HEK293 (cell line): ENCODE data around the gene KRTAP5-5.

Experiments used
- CTCF ChIA-PET: fragments of 350-600 bp; formaldehyde crosslinking; extraction: SDS; loops from one replicate; lab custom pipeline; 2021; ENCODE audit warnings: antibody characterized with exemption; lab: Yijun Ruan, JAX
- POLR2A ChIA-PET: fragments of 300-600 bp; formaldehyde crosslinking; extraction: SDS; loops from one replicate; lab custom pipeline; 2020; ENCODE audit warnings: antibody characterized with exemption, inconsistent platforms; lab: Yijun Ruan, JAX
- H3K27ac ChIP-seq: fragments of 200-500 bp; sonication (Bioruptor generic); 2 replicates; pipeline ENCODE4 v1.5.1; 2014; ENCODE audit warnings: low read depth, low read length, control low read depth, inconsistent platforms; ENCODE audit errors: extremely low read depth
- H3K36me3 ChIP-seq, 2 experiments: fragments of 200-500 bp in 1 of 2; sonication (Bioruptor generic) in 1 of 2; 1 replicate in 1 of 2; 2 replicates in 1 of 2; pipeline ENCODE4 v1.5.1; 2014 to 2017; ENCODE audit warnings: inconsistent platforms in 2 of 2, low read length in 2 of 2; ENCODE audit not compliant: control insufficient read depth in 2 of 2, insufficient read depth in 1 of 2
- H3K4me1 ChIP-seq: fragments of 200-500 bp; sonication (Bioruptor generic); 2 replicates; pipeline ENCODE4 v1.5.1; 2014; ENCODE audit warnings: mild to moderate bottlenecking, low read length, inconsistent platforms; ENCODE audit not compliant: control insufficient read depth, insufficient read depth
- H3K4me3 ChIP-seq: 2 replicates; pipeline ENCODE4 v1.5.1; 2011; ENCODE audit warnings: low read depth, mild to moderate bottlenecking, control low read depth, low read length, moderate library complexity
- H3K9me3 ChIP-seq: fragments of 200-500 bp; sonication (Bioruptor generic); 2 replicates; pipeline ENCODE4 v1.5.1; 2014; ENCODE audit warnings: low read depth, low read length, inconsistent platforms; ENCODE audit not compliant: control insufficient read depth, insufficient read depth
- ATF2 ChIP-seq: fragments of 450-650 bp; formaldehyde crosslinking; IDR thresholded peaks from 2 replicates; pipeline ENCODE4 v1.5.1; 2016; ENCODE audit warnings: missing biosample characterization, missing genetic modification characterization, low read depth
- EGR2 ChIP-seq: fragments of 450-650 bp; formaldehyde crosslinking; IDR thresholded peaks from 2 replicates; pipeline ENCODE4 v1.5.1; 2016; ENCODE audit warnings: low read depth, missing biosample characterization, missing genetic modification characterization
- ZBTB20 ChIP-seq: fragments of 450-650 bp; formaldehyde crosslinking; IDR thresholded peaks from 2 replicates; pipeline ENCODE4 v1.5.1; 2016; ENCODE audit warnings: missing biosample characterization, missing genetic modification characterization
- ZBTB7A ChIP-seq: fragments of 450-650 bp; formaldehyde crosslinking; IDR thresholded peaks from 2 replicates; pipeline ENCODE4 v1.5.1; 2016; ENCODE audit warnings: low read depth, missing biosample characterization, missing genetic modification characterization
- ZNF146 ChIP-seq: fragments of 450-650 bp; formaldehyde crosslinking; IDR thresholded peaks from 2 replicates; pipeline ENCODE4 v1.5.1; 2016; ENCODE audit warnings: missing biosample characterization, missing genetic modification characterization
- ZNF324 ChIP-seq: fragments of 450-650 bp; formaldehyde crosslinking; IDR thresholded peaks from 2 replicates; pipeline ENCODE4 v1.5.1; 2016; ENCODE audit warnings: missing biosample characterization, missing genetic modification characterization
- ZNF335 ChIP-seq: fragments of 450-650 bp; formaldehyde crosslinking; conservative IDR thresholded peaks from 2 replicates; pipeline ENCODE4 v1.5.1; 2016; ENCODE audit warnings: missing biosample characterization, missing genetic modification characterization
- ZNF416 ChIP-seq: fragments of 450-650 bp; formaldehyde crosslinking; IDR thresholded peaks from 2 replicates; pipeline ENCODE4 v1.5.1; 2016; ENCODE audit warnings: missing biosample characterization, missing genetic modification characterization
- ZNF433 ChIP-seq: fragments of 450-650 bp; formaldehyde crosslinking; IDR thresholded peaks from 2 replicates; pipeline ENCODE4 v1.5.1; 2016; ENCODE audit warnings: missing biosample characterization, missing genetic modification characterization, low read depth
- ZNF518A ChIP-seq: fragments of 450-650 bp; formaldehyde crosslinking; conservative IDR thresholded peaks from 2 replicates; pipeline ENCODE4 v1.5.1; 2016; ENCODE audit warnings: low read depth, missing biosample characterization, missing genetic modification characterization
- ZNF521 ChIP-seq: fragments of 450-650 bp; formaldehyde crosslinking; IDR thresholded peaks from 2 replicates; pipeline ENCODE4 v1.5.1; 2017; ENCODE audit warnings: missing biosample characterization, mild to moderate bottlenecking, missing genetic modification characterization
- ZNF571 ChIP-seq: fragments of 450-650 bp; formaldehyde crosslinking; IDR thresholded peaks from 2 replicates; pipeline ENCODE4 v1.5.0; 2017; ENCODE audit warnings: missing biosample characterization, missing genetic modification characterization
- ZNF610 ChIP-seq: fragments of 450-650 bp; formaldehyde crosslinking; IDR thresholded peaks from 2 replicates; pipeline ENCODE4 v1.5.1; 2016; ENCODE audit warnings: missing biosample characterization, missing genetic modification characterization, borderline replicate concordance
- ZNF621 ChIP-seq: fragments of 450-650 bp; formaldehyde crosslinking; IDR thresholded peaks from 2 replicates; pipeline ENCODE4 v1.5.1; 2017; ENCODE audit warnings: missing biosample characterization, missing genetic modification characterization
- ZNF670 ChIP-seq: fragments of 450-650 bp; formaldehyde crosslinking; IDR thresholded peaks from 2 replicates; pipeline ENCODE4 v1.5.1; 2016; ENCODE audit warnings: missing biosample characterization, missing genetic modification characterization, low read depth
- ZSCAN23 ChIP-seq: fragments of 450-650 bp; formaldehyde crosslinking; IDR thresholded peaks from 2 replicates; pipeline ENCODE4 v1.5.1; 2016; ENCODE audit warnings: missing biosample characterization, missing genetic modification characterization
- TF ChIP-seq, protein P1 (sequence below): fragments of 450-650 bp; formaldehyde crosslinking; IDR thresholded peaks from 2 replicates; pipeline ENCODE4 v1.5.1; 2016; ENCODE audit warnings: missing biosample characterization, missing genetic modification characterization
- TF ChIP-seq, protein P2 (sequence below): fragments of 450-650 bp; formaldehyde crosslinking; IDR thresholded peaks from 2 replicates; pipeline ENCODE4 v1.5.1; 2016; ENCODE audit warnings: missing biosample characterization, missing genetic modification characterization
- TF ChIP-seq, protein P3 (sequence below): fragments of 450-650 bp; formaldehyde crosslinking; IDR thresholded peaks from 2 replicates; pipeline ENCODE4 v1.5.1; 2016; ENCODE audit warnings: missing biosample characterization, missing genetic modification characterization, borderline replicate concordance

Gene KRTAP5-5

DNA sequence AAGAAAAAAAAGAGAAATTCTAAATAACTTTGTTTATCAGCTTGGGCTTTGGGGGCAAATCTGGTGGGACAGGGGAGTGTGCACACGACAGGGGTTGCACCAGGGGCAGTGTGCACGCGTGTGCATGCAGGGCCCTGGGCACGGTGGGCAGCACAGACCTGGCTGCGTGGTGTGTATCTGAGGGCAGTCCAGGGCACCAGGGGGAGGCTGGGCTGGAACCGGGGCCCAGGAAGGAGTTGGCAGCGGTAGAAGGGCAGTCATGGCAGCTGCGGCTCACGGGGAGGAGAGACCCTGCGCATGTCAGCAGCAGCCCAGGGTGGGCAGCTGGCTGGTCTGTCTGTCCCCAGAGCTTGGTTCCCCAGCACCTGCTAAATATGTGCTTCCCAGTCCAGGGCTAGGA lies 4.3 kb downstream of the KRTAP5-5 start (continued):
- TF ChIP-seq ZNF518A (tag by site-specific recombination) (no peak), ATF2 (tag by site-specific recombination) (no peak), ZSCAN23 (no peak), ZNF324 (tag by site-specific recombination) (no peak)

GRCh38 chr11:1636291-1636950 lies 6.8 kb downstream of the KRTAP5-5 start:
- H3K4me3 ChIP-seq = no peak overlapping the region
- H3K4me1 ChIP-seq = no peaks in the 10 kb centered on the region
- no peaks in the 10 kb centered on the region for H3K9me3 ChIP-seq
- ChIA-PET POLR2A (no interaction called here), CTCF (interaction anchor here (2.2 to 5.6 kb wide), 2 partner anchors 16 kb away, joined by 10 to 52 read pairs; no protein-coding TSS in a partner anchor)
- H3K36me3 ChIP-seq = no peaks in the 10 kb centered on the region
- TF ChIP-seq ZNF610 (no peak), ZNF571 (tag by site-specific recombination) (no peak), ZNF433 (tag by site-specific recombination) (no peak), EGR2 (tag by site-specific recombination) (no peak), ZNF335 (tag by site-specific recombination) (no peak), ZNF146 (tag by site-specific recombination) (no peak), ZNF416 (tag by site-specific recombination) (no peak), ZNF621 (no peak), ZNF521 (tag by site-specific recombination) (no peak), ZBTB7A (no peak), ZBTB20 (tag by site-specific recombination) (no peak), ZNF670 (tag by site-specific recombination) (no peak)
- TF ChIP-seq, protein P1, sequence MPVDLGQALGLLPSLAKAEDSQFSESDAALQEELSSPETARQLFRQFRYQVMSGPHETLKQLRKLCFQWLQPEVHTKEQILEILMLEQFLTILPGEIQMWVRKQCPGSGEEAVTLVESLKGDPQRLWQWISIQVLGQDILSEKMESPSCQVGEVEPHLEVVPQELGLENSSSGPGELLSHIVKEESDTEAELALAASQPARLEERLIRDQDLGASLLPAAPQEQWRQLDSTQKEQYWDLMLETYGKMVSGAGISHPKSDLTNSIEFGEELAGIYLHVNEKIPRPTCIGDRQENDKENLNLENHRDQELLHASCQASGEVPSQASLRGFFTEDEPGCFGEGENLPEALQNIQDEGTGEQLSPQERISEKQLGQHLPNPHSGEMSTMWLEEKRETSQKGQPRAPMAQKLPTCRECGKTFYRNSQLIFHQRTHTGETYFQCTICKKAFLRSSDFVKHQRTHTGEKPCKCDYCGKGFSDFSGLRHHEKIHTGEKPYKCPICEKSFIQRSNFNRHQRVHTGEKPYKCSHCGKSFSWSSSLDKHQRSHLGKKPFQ (tag by site-specific recombination) = no peak
- TF ChIP-seq, protein P2, sequence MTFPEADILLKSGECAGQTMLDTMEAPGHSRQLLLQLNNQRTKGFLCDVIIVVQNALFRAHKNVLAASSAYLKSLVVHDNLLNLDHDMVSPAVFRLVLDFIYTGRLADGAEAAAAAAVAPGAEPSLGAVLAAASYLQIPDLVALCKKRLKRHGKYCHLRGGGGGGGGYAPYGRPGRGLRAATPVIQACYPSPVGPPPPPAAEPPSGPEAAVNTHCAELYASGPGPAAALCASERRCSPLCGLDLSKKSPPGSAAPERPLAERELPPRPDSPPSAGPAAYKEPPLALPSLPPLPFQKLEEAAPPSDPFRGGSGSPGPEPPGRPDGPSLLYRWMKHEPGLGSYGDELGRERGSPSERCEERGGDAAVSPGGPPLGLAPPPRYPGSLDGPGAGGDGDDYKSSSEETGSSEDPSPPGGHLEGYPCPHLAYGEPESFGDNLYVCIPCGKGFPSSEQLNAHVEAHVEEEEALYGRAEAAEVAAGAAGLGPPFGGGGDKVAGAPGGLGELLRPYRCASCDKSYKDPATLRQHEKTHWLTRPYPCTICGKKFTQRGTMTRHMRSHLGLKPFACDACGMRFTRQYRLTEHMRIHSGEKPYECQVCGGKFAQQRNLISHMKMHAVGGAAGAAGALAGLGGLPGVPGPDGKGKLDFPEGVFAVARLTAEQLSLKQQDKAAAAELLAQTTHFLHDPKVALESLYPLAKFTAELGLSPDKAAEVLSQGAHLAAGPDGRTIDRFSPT (tag by site-specific recombination) = no peak
- TF ChIP-seq, protein P3, sequence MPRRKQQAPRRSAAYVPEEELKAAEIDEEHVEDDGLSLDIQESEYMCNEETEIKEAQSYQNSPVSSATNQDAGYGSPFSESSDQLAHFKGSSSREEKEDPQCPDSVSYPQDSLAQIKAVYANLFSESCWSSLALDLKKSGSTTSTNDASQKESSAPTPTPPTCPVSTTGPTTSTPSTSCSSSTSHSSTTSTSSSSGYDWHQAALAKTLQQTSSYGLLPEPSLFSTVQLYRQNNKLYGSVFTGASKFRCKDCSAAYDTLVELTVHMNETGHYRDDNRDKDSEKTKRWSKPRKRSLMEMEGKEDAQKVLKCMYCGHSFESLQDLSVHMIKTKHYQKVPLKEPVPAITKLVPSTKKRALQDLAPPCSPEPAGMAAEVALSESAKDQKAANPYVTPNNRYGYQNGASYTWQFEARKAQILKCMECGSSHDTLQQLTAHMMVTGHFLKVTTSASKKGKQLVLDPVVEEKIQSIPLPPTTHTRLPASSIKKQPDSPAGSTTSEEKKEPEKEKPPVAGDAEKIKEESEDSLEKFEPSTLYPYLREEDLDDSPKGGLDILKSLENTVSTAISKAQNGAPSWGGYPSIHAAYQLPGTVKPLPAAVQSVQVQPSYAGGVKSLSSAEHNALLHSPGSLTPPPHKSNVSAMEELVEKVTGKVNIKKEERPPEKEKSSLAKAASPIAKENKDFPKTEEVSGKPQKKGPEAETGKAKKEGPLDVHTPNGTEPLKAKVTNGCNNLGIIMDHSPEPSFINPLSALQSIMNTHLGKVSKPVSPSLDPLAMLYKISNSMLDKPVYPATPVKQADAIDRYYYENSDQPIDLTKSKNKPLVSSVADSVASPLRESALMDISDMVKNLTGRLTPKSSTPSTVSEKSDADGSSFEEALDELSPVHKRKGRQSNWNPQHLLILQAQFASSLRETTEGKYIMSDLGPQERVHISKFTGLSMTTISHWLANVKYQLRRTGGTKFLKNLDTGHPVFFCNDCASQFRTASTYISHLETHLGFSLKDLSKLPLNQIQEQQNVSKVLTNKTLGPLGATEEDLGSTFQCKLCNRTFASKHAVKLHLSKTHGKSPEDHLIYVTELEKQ = no peak
- no peak overlapping the region for H3K27ac ChIP-seq
